Tibial nerve (tissue), 4 donors: Measurements from ENCODE around the gene MAG. TPM values are rescaled to one million over a fixed set of nuclear protein-coding genes. Genes with fewer than 3 reads are reported as not detected.
A peak's percentile ranks its signal among the peaks of the same experiment; 100 is the strongest.

Experiments
- DNase-seq, 2 donors: peaks; one replicate each; pipeline ENCODE4 v3.0.0-alpha.2; 2019; ENCODE audit warnings: low spot score in 2 of 2
- H3K27ac ChIP-seq, 4 donors: fragments of 200-600 bp; sonication (generic) in 3 of 4; one replicate each; pipeline ENCODE4 v1.5.1; 2017 to 2019; ENCODE audit warnings: mild to moderate bottlenecking in 1 of 4
- H3K27me3 ChIP-seq, 2 donors: fragments of 200-600 bp; sonication (generic) in 1 of 2; one replicate each; pipeline versions ENCODE4 v1.5.1 to v1.6.0; 2017 to 2019
- H3K36me3 ChIP-seq, 3 donors: fragments of 200-600 bp; sonication (generic); one replicate each; pipeline ENCODE4 v1.5.1; 2018 to 2019
- H3K4me1 ChIP-seq, 4 donors: fragments of 200-600 bp; sonication (generic) in 3 of 4; one replicate each; pipeline ENCODE4 v1.5.1; 2017 to 2019
- H3K4me3 ChIP-seq, 4 donors: fragments of 200-600 bp; sonication (generic) in 3 of 4; one replicate each; pipeline ENCODE4 v1.5.1; 2017 to 2019; ENCODE audit warnings: mild to moderate bottlenecking in 1 of 4, moderate library complexity in 1 of 4
- H3K9me3 ChIP-seq, 4 donors: fragments of 200-600 bp; sonication (generic) in 3 of 4; one replicate each; pipeline ENCODE4 v1.5.1; 2017 to 2019
- EP300 ChIP-seq, 2 donors: sonication (generic); formaldehyde crosslinking; IDR thresholded peaks; one replicate each; pipeline ENCODE4 v1.6.1; 2017; ENCODE audit warnings: antibody characterized with exemption in 2 of 2, mild to moderate bottlenecking in 1 of 2
- POLR2A ChIP-seq, 2 donors: fragments of 450-650 bp; IDR thresholded peaks; one replicate each; pipeline ENCODE4 v1.6.1; 2017; ENCODE audit warnings: antibody characterized with exemption in 2 of 2, mild to moderate bottlenecking in 2 of 2, moderate library complexity in 2 of 2
- WGBS, 2 donors: methylation state at CpG; one replicate each; pipeline ENCODE4 v1.1.5; 2018; 5-methylcytosine and 5-hydroxymethylcytosine counted together
- total RNA-seq, 4 donors: library from RNA; depleted of rRNA; stranded (reverse); fragments of >200 nt; gene quantifications; one replicate each; pipeline ENCODE4 v1.1.0, GENCODE V29; 2016
- TF ChIP-seq, protein P1 (sequence below), 5 experiments: fragments of 200-600 bp in 3 of 5; fragments of 450-650 bp in 2 of 5; sonication (generic) in 3 of 5; IDR thresholded peaks; one replicate each; pipeline ENCODE4 v1.5.1; 2016 to 2019; ENCODE audit warnings: antibody characterized with exemption in 5 of 5, mild to moderate bottlenecking in 3 of 5, moderate library complexity in 2 of 5

MAG gene
- total RNA-seq, 4 donors from 2014 or later: 31.8 to 49.6 (median 38.4) TPM

DNA sequence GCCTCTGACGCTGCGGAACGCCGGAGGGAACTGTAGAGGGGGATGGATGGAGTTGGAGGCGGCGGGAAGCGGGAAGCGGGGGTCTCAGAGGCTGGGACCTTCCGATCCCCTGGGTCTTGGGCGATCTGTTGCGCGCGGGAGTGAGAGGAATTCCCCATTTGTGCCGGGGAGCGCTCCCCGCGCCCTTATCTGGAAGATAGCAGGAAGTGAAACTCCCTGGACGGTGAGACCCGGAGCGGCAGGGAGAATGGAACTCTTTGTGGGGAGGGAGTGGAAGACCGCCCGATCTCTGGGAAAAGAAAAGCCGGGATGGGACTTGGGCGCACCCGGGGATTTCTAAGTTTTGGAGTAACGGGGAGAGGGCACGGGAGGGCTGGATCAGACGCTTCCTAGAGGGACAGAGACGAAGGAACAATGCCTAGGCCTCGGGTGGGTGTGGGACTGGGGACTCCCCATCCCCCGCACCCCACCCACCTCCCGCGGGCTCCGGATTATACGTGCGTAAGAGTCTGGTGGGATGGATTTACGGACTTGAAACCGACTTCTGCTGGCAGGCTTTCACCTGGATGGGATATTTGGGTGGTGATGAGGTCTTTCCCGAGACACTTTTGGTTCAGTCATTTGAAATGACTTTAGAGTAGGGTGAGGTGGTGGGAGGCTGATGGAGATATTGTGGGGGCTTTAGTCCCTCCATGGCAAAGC lies 42.7 kb upstream of the MAG start:
- no peak for TF ChIP-seq EP300 (IDR thresholded peaks at IDR 0.05)
- TF ChIP-seq, protein P1, sequence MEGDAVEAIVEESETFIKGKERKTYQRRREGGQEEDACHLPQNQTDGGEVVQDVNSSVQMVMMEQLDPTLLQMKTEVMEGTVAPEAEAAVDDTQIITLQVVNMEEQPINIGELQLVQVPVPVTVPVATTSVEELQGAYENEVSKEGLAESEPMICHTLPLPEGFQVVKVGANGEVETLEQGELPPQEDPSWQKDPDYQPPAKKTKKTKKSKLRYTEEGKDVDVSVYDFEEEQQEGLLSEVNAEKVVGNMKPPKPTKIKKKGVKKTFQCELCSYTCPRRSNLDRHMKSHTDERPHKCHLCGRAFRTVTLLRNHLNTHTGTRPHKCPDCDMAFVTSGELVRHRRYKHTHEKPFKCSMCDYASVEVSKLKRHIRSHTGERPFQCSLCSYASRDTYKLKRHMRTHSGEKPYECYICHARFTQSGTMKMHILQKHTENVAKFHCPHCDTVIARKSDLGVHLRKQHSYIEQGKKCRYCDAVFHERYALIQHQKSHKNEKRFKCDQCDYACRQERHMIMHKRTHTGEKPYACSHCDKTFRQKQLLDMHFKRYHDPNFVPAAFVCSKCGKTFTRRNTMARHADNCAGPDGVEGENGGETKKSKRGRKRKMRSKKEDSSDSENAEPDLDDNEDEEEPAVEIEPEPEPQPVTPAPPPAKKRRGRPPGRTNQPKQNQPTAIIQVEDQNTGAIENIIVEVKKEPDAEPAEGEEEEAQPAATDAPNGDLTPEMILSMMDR (IDR thresholded peaks at IDR 0.05): no peak
- peak overlapping the region; percentile 29 to 62 (median 45) for H3K4me3 ChIP-seq
- H3K27ac ChIP-seq: peak overlapping the region in 3 of 4 donors; percentile 17 to 88 (median 62)
- H3K36me3 ChIP-seq: no peaks in the 10 kb centered on the region
- DNase-seq: no peak
- H3K27me3 ChIP-seq: peaks cover 0 to 44% of the 10 kb centered on the region in 2 donors
- WGBS, 2 donors: 4 to 5% methylated on average over 32 to 39 of the region's 39 CpGs
- H3K9me3 ChIP-seq: peaks cover 0 to 19% (median 0%) of the 10 kb centered on the region in 4 donors
- peaks cover 0 to 23% (median 0%) of the 10 kb centered on the region in 4 donors for H3K4me1 ChIP-seq

DNA sequence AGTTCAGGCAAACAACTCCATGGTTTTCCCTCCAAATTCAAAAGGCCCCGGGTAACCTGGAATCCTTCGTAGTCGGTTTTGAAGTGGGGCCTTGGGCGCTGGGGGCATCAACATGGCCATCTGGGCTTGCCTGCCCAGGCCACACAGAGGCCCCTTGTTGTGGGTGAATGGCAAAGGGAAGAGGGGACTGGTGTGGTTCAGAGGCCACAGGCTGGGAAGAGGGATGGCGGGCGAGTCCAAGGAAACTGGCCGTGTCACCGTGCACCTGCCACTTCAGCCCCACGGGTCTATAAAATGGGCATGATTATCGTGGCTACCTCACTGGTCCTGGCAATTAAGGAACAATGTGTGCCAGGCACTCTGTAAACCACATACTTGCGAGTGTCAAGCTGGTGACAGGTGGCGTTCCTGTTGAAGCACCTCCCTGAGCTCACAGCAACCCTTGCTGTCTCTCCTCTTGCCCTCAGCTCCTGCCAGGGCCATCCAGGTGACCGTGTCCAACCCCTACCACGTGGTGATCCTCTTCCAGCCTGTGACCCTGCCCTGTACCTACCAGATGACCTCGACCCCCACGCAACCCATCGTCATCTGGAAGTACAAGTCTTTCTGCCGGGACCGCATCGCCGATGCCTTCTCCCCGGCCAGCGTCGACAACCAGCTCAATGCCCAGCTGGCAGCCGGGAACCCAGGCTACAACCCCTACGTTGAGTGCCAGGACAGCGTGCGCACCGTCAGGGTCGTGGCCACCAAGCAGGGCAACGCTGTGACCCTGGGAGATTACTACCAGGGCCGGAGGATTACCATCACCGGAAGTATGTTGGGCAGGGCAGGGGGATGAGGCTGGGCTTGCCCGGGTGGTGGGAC lies 41.9 kb upstream of the MAG start:
- 77 to 84% methylated on average over 31 to 34 of the region's 34 CpGs for WGBS, 2 donors
- Histone ChIP-seq H3K36me3 (no peaks in the 10 kb centered on the region), H3K4me1 (peaks cover 0 to 23% (median 0%) of the 10 kb centered on the region in 4 donors), H3K27ac (peak overlapping the region in 1 of 4 donors; percentile 88), H3K27me3 (peaks cover 0 to 51% of the 10 kb centered on the region in 2 donors), H3K4me3 (peak overlapping the region in 2 of 4 donors; percentile 53 to 62), H3K9me3 (peaks cover 0 to 14% (median 0%) of the 10 kb centered on the region in 4 donors)
- no peak for DNase-seq
- TF ChIP-seq, protein P1 (IDR thresholded peaks at IDR 0.05): no peak
- no peak for TF ChIP-seq EP300 (IDR thresholded peaks at IDR 0.05)
- TF ChIP-seq POLR2A (IDR thresholded peaks at IDR 0.05): no peak

DNA sequence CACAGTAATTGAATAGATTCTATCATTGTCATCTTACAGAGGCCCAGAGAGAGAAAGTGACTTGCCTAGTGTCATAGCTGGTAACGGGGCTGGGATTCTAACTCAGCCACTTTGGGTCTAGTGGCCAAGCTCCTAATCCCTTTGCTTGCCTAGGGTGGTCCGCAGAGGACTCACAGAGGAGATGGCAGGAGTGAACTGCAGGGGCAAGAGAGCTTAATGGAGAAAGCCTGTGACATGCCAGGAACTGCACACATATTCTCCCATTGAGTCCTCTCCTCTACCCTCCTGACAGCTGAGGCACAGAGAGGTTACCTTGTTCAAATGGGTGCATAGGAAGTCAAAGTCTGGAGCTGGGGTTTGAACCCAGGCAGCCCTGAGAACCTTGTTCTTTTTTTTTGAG lies 40.5 kb upstream of the MAG start:
- WGBS, 2 donors: 73 to 90% methylated on average over 2 of the region's 2 CpGs
- DNase-seq: no peak
- no peaks in the 10 kb centered on the region for H3K36me3 ChIP-seq
- peaks cover 0 to 3% (median 0%) of the 10 kb centered on the region in 4 donors for H3K9me3 ChIP-seq
- no peak for TF ChIP-seq POLR2A (IDR thresholded peaks at IDR 0.05)
- TF ChIP-seq EP300 (IDR thresholded peaks at IDR 0.05): no peak
- TF ChIP-seq, protein P1 (IDR thresholded peaks at IDR 0.05): no peak
- H3K27me3 ChIP-seq: peaks cover 0 to 61% of the 10 kb centered on the region in 2 donors
- H3K27ac ChIP-seq: no peak overlapping the region
- peaks cover 0 to 23% (median 0%) of the 10 kb centered on the region in 4 donors for H3K4me1 ChIP-seq
- no peak overlapping the region for H3K4me3 ChIP-seq

DNA sequence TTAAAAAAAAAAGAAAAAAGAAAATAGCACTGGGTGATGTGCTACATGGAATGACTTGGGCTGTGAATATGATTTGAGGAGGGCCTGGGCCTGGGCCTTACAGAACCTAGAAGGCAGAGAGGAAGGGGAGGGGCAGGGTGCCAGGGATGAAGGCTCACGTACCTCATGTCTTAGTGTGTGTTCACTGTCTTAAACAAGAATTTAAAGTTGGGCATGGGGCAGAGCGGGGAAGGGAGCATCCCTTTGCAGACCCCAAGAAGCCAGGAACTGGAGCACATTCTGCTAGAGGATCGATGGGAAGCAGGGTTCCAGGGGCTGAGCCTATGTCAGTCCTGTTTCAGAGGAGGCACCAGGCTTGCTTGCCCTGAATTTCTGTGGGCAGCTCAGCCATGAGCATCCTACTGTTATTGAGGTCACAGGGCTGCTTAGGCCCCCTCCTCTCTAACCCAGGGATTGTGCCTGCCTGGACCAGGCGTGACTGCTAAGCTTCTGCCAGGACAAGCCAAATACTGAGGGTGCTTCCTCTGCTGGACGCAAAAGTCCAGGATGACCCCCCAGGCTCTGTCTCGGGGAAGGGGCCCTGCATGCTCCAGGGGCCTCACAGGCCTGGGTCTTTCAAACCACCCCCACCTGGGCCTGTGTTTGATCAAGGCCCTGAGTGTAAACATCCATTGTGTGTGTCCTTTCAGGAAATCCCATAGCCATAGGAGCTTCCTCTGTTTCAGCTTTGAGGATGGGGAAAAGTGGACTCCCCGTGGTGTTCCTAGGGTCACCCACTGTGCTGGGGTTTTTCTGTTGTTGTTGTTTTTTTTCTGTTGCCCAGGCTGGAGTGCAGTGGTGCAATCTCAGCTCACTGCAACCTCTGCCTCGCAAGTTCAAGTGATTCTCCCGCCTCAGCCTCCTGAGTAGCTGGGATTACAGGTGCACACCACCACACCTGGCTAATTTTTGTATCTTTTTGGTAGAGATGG lies 38.4 kb upstream of the MAG start:
- Histone ChIP-seq H3K27ac (no peak overlapping the region), H3K36me3 (no peaks in the 10 kb centered on the region), H3K9me3 (no peaks in the 10 kb centered on the region), H3K4me1 (peaks cover 0 to 12% (median 0%) of the 10 kb centered on the region in 4 donors), H3K4me3 (no peak overlapping the region), H3K27me3 (peaks cover 0 to 56% of the 10 kb centered on the region in 2 donors)
- DNase-seq: no peak
- TF ChIP-seq, protein P1 (IDR thresholded peaks at IDR 0.05): no peak
- TF ChIP-seq POLR2A (IDR thresholded peaks at IDR 0.05): no peak
- TF ChIP-seq EP300 (IDR thresholded peaks at IDR 0.05): no peak
- WGBS, 2 donors: 79 to 89% methylated on average over 7 to 8 of the region's 9 CpGs
